RWPE1 (cell line): Measurements from ENCODE around the gene SEC22A.

Experiments used
- CTCF ChIA-PET: fragments of 350-600 bp; sonication (Branson Sonifier 250); formaldehyde crosslinking; extraction: SDS; loops from one replicate; lab custom pipeline; 2021; lab: Yijun Ruan, JAX
- POLR2A ChIA-PET: fragments of 400-600 bp; formaldehyde crosslinking; extraction: SDS; loops from one replicate; lab custom pipeline; 2020; ENCODE audit warnings: antibody characterized with exemption; ENCODE audit not compliant: low non-redundant PET; lab: Yijun Ruan, JAX
- DNase-seq: peaks from one replicate; pipeline ENCODE4 v3.0.0; 2012; ENCODE audit warnings: low spot score
- H3K27ac ChIP-seq: fragments of 450-650 bp; 2 replicates; pipeline ENCODE4 v1.5.1; 2017
- TF ChIP-seq, protein P1 (sequence below): fragments of 450-650 bp; conservative IDR thresholded peaks from 2 replicates; pipeline ENCODE4 v1.5.1; 2017; ENCODE audit warnings: low read depth, mild to moderate bottlenecking

The SEC22A gene

DNA sequence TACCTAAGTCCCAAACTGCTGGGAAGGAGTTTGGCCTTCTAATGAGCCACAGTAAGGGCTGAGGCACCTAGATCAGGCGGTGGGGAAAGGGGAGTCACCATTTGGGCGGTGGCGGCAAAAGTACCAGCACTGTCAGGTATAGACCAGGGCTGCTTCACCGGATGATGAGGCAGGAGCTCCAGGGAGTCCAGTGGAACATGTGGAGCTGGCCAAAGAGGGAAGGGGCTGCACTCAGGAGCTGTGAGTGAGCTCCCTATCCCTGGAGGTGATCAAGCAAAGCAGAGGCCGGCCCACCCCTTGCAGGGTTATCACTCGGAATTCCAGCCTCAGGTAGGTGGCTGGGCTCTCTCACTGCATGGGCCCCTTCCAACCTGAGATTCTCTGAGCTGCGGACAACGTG lies 108.4 kb downstream of the SEC22A start:
- DNase-seq: no peak
- POLR2A ChIA-PET: no interaction called here
- TF ChIP-seq, protein P1, sequence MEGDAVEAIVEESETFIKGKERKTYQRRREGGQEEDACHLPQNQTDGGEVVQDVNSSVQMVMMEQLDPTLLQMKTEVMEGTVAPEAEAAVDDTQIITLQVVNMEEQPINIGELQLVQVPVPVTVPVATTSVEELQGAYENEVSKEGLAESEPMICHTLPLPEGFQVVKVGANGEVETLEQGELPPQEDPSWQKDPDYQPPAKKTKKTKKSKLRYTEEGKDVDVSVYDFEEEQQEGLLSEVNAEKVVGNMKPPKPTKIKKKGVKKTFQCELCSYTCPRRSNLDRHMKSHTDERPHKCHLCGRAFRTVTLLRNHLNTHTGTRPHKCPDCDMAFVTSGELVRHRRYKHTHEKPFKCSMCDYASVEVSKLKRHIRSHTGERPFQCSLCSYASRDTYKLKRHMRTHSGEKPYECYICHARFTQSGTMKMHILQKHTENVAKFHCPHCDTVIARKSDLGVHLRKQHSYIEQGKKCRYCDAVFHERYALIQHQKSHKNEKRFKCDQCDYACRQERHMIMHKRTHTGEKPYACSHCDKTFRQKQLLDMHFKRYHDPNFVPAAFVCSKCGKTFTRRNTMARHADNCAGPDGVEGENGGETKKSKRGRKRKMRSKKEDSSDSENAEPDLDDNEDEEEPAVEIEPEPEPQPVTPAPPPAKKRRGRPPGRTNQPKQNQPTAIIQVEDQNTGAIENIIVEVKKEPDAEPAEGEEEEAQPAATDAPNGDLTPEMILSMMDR: no peak
- no peak overlapping the region for H3K27ac ChIP-seq
- CTCF ChIA-PET: interaction anchor here (0.6 kb wide), 1 partner anchor 248 kb away, joined by 3 read pairs; no protein-coding TSS in a partner anchor

DNA sequence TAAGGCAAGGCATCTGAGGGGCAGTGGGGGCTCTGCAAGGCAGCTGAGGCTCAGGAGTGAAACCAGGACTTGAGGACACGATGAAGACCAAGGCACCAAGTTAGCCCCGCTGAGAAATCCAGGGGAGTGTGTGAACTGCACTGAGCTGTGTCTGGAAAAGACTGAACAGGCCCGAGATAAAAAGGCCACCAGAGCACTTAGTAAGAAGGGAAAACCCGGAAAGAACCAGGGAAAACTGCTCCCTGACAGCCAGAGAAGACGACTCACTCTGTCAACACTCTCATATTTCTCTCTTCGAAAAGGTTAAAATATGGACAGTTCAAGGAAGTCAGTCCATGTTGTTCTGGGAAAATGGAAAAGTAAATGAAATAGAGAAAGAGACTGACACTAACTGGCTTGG lies 109.0 kb downstream of the SEC22A start:
- CTCF ChIA-PET: interaction anchor here (0.6 kb wide), 1 partner anchor 248 kb away, joined by 3 read pairs; no protein-coding TSS in a partner anchor
- POLR2A ChIA-PET: no interaction called here
- H3K27ac ChIP-seq: no peak overlapping the region
- no peak for DNase-seq
- TF ChIP-seq, protein P1: no peak

DNA sequence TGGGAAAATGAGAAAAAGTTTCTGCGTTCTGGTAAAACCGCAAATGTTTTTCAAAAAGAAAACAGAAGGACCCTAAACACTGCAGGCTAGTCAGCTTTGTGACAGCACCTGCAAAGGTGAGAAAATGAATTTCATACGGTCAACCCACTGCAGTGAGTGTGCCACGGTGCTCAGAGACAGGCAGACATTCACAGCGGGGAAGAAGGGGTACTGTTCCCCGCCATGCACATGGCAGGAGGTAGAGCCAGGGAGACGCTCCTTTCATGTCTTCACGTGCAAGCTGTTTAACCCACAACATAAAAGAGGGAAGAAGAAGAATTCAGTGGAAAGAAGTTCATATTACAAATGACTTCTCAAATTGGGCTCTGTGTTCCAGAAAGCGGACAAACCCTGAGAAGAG lies 109.5 kb downstream of the SEC22A start:
- no peak for DNase-seq
- CTCF ChIA-PET: no interaction called here
- no peak overlapping the region for H3K27ac ChIP-seq
- TF ChIP-seq, protein P1: no peak
- POLR2A ChIA-PET: no interaction called here

DNA sequence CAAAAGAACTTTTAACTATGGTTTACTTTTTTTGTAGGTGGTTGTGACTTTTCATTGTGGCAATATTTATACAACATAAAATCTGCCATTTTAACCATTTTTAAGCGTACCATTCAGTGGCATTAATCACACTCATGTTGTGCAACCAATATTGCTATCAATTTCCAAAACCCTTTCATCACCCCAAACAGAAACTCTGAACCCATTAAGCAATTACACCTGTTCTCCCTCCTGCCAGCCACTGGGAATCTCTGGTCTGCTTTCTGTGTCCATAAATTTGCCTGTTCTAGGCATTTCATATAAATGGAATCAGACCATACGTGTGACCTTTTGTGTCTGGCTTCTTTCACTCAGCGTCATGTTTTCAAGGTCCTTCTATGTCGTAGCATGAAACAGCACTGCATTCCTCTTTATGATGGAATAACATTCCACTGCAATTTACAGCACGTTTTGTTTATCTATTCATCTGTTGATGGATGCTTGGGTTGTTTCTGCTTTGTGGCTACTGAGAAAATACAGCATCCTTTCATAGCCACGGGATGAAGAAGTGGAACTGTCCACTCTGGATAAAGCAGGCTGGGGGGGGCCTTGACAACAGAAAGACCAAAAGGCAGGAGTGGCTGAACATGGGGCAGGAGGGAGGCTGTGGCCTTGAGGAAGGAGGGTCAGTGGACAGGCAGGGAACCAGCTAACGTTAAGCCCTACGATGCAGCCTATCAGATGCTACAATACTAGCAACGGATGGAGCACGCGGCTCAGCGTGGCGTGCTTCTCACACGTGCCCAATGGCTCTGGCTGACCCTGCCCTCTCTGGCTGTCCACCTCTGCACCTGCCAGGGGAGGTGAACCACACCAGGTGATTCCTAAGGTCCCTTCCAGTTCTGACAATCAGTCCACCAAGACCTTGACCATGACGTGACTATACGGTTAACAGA lies 110.9 kb downstream of the SEC22A start:
- H3K27ac ChIP-seq: no peak overlapping the region
- POLR2A ChIA-PET: no interaction called here
- no peak for DNase-seq
- CTCF ChIA-PET: no interaction called here
- TF ChIP-seq, protein P1: no peak

DNA sequence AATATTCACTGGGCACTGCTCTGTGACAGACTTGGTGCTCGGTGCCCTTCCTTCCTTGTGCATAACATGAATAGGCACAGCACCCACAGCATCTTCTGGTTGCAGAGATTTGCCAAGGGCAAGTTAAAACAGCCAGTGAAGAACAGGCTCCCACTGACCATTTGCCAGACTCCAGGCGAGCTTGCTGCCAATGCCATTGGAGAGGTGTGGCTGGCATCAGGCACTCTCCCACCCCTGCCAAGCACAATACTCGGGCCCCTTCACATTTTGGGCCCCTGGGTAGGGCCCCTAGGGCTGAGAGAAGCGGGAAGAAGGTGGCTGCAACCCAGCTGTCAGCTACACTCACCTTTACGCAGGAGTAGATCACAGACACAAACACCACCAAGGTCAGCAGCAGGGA lies 112.1 kb downstream of the SEC22A start:
- no peak for DNase-seq
- ChIA-PET POLR2A (no interaction called here), CTCF (interaction anchor here (0.6 to 1.6 kb wide), 2 partner anchors 9 to 12 kb away, joined by 3 to 4 read pairs; no protein-coding TSS in a partner anchor)
- H3K27ac ChIP-seq: no peak overlapping the region
- TF ChIP-seq, protein P1: no peak

DNA sequence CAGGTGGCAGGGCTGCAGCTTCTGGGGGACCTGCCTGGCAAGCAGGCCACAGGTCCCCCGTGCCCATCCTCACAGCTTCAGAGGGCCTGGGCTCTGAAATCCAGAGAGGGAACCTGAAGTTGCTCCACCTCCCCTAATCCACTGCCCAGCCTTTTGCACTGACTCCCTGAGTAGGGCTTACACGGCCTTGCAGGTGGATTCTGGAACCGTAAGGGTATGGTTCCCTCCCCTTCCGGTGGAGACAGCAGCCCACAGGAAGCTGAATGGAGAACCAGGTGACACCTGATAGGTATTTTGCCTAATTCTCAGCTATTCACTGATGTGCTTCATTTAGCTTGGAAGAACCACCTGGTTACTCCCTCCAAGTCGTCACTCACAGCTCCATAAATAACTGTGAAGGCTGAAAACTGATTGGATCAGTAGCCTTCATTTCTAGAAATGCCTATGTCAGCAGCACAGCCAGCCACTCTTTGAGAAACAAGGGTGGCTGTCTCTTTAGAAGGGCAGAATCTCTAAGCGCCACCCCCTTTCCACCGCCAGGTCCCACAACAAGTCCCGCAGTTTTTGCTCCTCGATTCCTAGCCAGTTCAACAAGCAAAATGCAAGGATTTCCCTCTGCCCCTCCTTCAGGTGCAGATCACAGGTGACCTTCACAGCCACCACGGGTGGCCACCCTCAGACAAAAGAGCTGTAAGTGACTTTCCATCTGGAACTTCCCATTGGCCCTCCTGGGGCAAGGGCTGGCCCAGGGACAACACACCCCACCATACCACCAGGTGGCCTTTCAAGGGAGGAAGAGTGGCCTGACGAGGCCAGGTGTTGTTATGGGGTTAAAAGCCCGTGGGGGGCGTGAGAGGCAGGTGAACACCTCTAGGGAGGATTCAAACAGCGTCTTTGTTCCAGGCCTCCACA lies 112.9 kb downstream of the SEC22A start:
- CTCF ChIA-PET: interaction anchor here (0.7 to 1.6 kb wide), 2 partner anchors 13 to 245 kb away, joined by 3 to 4 read pairs; no protein-coding TSS in a partner anchor
- POLR2A ChIA-PET: no interaction called here
- TF ChIP-seq, protein P1: no peak
- DNase-seq: no peak
- H3K27ac ChIP-seq: no peak overlapping the region
